T1000 (cell line): Measurements from ENCODE around the gene EPHA8.

ENCODE experiments used
- DNase-seq: peaks from one replicate; lab custom pipeline; 2025; ENCODE audit warnings: mixed read lengths; lab: John Stamatoyannopoulos, UW

EPHA8 gene

DNA sequence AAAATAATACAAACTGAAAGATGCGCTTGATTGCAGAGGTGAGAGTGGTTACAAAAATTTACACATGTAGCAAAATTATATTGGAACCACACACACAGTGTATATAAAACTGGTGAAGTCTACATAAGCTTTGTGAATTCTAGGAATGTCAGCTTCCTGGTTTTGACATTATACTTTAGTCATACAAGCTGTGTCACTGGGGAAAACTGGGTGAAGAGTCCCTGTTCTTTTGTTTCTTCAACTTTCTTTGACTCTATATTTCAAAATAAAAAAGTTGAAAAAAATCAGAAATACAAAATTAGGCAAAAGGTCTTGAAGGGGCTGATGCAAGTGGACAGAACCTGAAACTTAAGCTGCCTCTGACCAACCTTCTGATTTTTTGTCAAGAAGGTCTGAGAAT, 83.1 kb downstream of the EPHA8 start:
- no peak for DNase-seq

- no peak for DNase-seq
Measured at GRCh38 chr1:22650089-22650693, 86.9 kb downstream of the EPHA8 start.

GRCh38 chr1:22651941-22652856, 88.9 kb downstream of the EPHA8 start:
- DNase-seq: no peak

DNA sequence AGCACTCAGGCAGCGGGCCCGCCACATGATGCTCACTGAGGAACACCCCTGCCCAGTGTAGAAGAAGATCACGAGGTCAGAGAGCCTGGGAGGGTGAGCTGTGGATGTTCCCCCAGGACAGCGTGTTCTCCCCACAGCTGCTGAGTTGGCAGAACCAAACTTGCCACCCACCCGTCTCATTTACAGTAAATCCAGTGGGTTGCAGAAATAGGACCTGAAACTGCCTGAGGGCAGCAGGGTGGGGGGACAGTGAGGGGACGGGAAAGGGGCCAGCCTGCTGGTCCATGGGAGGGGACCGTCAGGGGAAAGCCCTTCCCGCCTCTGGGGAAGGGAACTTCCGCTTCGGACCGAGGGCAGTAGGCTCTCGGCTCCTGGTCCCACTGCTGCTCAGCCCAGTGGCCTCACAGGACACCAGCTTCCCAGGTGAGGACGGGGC, 89.6 kb downstream of the EPHA8 start, which contains the start of gene C1QB:
Gene C1QB, plus strand, starts transcription at position 356 of the 436 bp plus-strand sequence. CDS start 6,227 bp downstream, outside the sequence.
- DNase-seq: no peak
